Suprapubic skin (tissue), 4 donors: ENCODE measurements around the gene AACS.

ENCODE experiments used
- CTCF ChIP-seq, 2 donors: fragments of 200-600 bp in 1 of 2; fragments of 450-650 bp in 1 of 2; sonication (generic) in 1 of 2; IDR thresholded peaks; one replicate each; pipeline ENCODE4 v1.5.1; 2016 to 2019; ENCODE audit warnings: antibody characterized with exemption in 2 of 2, mild to moderate bottlenecking in 1 of 2, moderate library complexity in 1 of 2
- EP300 ChIP-seq: sonication (generic); formaldehyde crosslinking; IDR thresholded peaks from one replicate; pipeline ENCODE4 v1.6.1; 2017; ENCODE audit warnings: antibody characterized with exemption
- POLR2A ChIP-seq, 2 donors: fragments of 450-650 bp; IDR thresholded peaks; one replicate each; pipeline ENCODE4 v1.6.1; 2017; ENCODE audit warnings: antibody characterized with exemption in 2 of 2, mild to moderate bottlenecking in 2 of 2, moderate library complexity in 2 of 2
- POLR2AphosphoS5 ChIP-seq, 3 donors: sonication (generic); formaldehyde crosslinking; IDR thresholded peaks; one replicate each; pipeline ENCODE4 v1.6.1; 2017; ENCODE audit warnings: antibody characterized with exemption in 3 of 3

- TF ChIP-seq CTCF (IDR thresholded peaks at IDR 0.05) (no peak), EP300 (no peak), POLR2A (IDR thresholded peaks at IDR 0.05) (no peak), POLR2AphosphoS5 (IDR thresholded peaks at IDR 0.05) (no peak)
These were observed 115.9 kb downstream of the AACS start for GRCh38 chr12:125181107-125181506.
